Endothelial cell of umbilical vein (primary cell): ENCODE data around the gene CARD11.

Source experiments
- CTCF ChIP-seq, 2 donors: IDR thresholded peaks; 1 replicate in 1 of 2; 2 replicates in 1 of 2; pipeline ENCODE4 v1.5.1; 2011; ENCODE audit warnings: low read length in 2 of 2, mild to moderate bottlenecking in 2 of 2, moderate library complexity in 2 of 2, control low read depth in 1 of 2, inconsistent platforms in 1 of 2, low read depth in 1 of 2; ENCODE audit not compliant: insufficient read depth in 1 of 2; ENCODE audit errors: extremely low read depth in 1 of 2
- EZH2 ChIP-seq: IDR thresholded peaks from 2 replicates; pipeline ENCODE4 v1.6.1; 2012; ENCODE audit warnings: borderline replicate concordance, low read depth, mild to moderate bottlenecking, moderate library complexity, low read length, inconsistent platforms; ENCODE audit not compliant: severe bottlenecking
- GATA2 ChIP-seq: IDR thresholded peaks from 2 replicates; pipeline ENCODE4 v1.7.0; 2011; ENCODE audit warnings: low read depth, mild to moderate bottlenecking, moderate library complexity, mixed read lengths, low read length; ENCODE audit not compliant: insufficient read length, insufficient read depth
- MAX ChIP-seq: IDR thresholded peaks from 2 replicates; pipeline ENCODE4 v1.6.1; 2011; ENCODE audit not compliant: insufficient read depth, insufficient read length
- POLR2A ChIP-seq: IDR thresholded peaks from 2 replicates; pipeline ENCODE4 v1.6.1; 2012; ENCODE audit warnings: low read depth, mild to moderate bottlenecking, control low read depth, low read length
- POLR2AphosphoS5 ChIP-seq: IDR thresholded peaks from 2 replicates; pipeline ENCODE4 v1.6.1; 2012; ENCODE audit warnings: low read depth, mild to moderate bottlenecking, control low read depth, low read length, moderate library complexity; ENCODE audit not compliant: insufficient read depth

GRCh38 chr7:2906197-2906931, 137.3 kb downstream of the CARD11 start:
- TF ChIP-seq POLR2A (no peak), CTCF (IDR thresholded peaks at IDR 0.05; ENCODE audit: extremely low read depth in 1 of 2, insufficient read depth in 1 of 2, low read depth in 1 of 2, low read length in 2 of 2) (no peak), POLR2AphosphoS5 (no peak), EZH2 (no peak), MAX (no peak), GATA2 (no peak)
